Measurements from ENCODE around the gene LEFTY1.

- TF ChIP-seq, protein P1, sequence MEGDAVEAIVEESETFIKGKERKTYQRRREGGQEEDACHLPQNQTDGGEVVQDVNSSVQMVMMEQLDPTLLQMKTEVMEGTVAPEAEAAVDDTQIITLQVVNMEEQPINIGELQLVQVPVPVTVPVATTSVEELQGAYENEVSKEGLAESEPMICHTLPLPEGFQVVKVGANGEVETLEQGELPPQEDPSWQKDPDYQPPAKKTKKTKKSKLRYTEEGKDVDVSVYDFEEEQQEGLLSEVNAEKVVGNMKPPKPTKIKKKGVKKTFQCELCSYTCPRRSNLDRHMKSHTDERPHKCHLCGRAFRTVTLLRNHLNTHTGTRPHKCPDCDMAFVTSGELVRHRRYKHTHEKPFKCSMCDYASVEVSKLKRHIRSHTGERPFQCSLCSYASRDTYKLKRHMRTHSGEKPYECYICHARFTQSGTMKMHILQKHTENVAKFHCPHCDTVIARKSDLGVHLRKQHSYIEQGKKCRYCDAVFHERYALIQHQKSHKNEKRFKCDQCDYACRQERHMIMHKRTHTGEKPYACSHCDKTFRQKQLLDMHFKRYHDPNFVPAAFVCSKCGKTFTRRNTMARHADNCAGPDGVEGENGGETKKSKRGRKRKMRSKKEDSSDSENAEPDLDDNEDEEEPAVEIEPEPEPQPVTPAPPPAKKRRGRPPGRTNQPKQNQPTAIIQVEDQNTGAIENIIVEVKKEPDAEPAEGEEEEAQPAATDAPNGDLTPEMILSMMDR (conservative IDR thresholded peaks at IDR 0.05; ENCODE audit: low read length), result no peak
- TF ChIP-seq EZH2phosphoT487 (IDR thresholded peaks at IDR 0.05; ENCODE audit: borderline replicate concordance), result no peak
Observed at GRCh38 chr1:225868631-225869330, 20.2 kb downstream of the LEFTY1 start.

All from Loucy (cell line).